OCI-LY1 (cell line): ENCODE results near the gene POLR2A.

Source experiments
- H2AFZ ChIP-seq: fragments of 200-600 bp; sonication (generic), shearing (Covaris generic); 2 replicates; pipeline ENCODE4 v1.6.0; 2014; ENCODE audit warnings: antibody characterized with exemption, mild to moderate bottlenecking, low read length
- H3F3A ChIP-seq: fragments of 200-600 bp; sonication (generic), shearing (Covaris generic); 2 replicates; pipeline ENCODE4 v1.6.0; 2014; ENCODE audit warnings: mild to moderate bottlenecking, antibody characterized with exemption, low read length, moderate library complexity; ENCODE audit not compliant: insufficient read depth
- H3K27ac ChIP-seq: fragments of 200-600 bp; sonication (generic); 2 replicates; pipeline ENCODE4 v1.5.1; 2014; ENCODE audit warnings: low read length, mixed run types, mild to moderate bottlenecking, low read depth; ENCODE audit not compliant: poor library complexity, severe bottlenecking
- H3K27me3 ChIP-seq: fragments of 200-600 bp; sonication (generic); 2 replicates; pipeline ENCODE4 v1.6.0; 2014; ENCODE audit warnings: antibody characterized with exemption, mild to moderate bottlenecking, low read length, moderate library complexity; ENCODE audit not compliant: insufficient read depth
- H3K36me3 ChIP-seq: fragments of 200-600 bp; sonication (generic); 2 replicates; pipeline ENCODE4 v1.6.1; 2014; ENCODE audit warnings: mild to moderate bottlenecking, antibody characterized with exemption, low read length, moderate library complexity, mixed read lengths; ENCODE audit not compliant: insufficient read depth
- H3K4me1 ChIP-seq: fragments of 200-600 bp; sonication (generic); 2 replicates; pipeline ENCODE4 v1.5.1; 2014; ENCODE audit warnings: mild to moderate bottlenecking, low read length, moderate library complexity; ENCODE audit not compliant: insufficient read depth, severe bottlenecking
- H3K4me2 ChIP-seq: fragments of 200-600 bp; sonication (generic), shearing (Covaris generic); 2 replicates; pipeline ENCODE4 v1.6.1; 2014; ENCODE audit warnings: low read length
- H3K4me3 ChIP-seq: fragments of 200-600 bp; sonication (generic); 2 replicates; pipeline ENCODE4 v1.5.1; 2014; ENCODE audit warnings: low read length, low read depth, mild to moderate bottlenecking, mixed read lengths; ENCODE audit not compliant: poor library complexity, severe bottlenecking
- H3K79me2 ChIP-seq: fragments of 200-600 bp; shearing (Covaris generic); 2 replicates; pipeline ENCODE4 v1.6.1; 2016; ENCODE audit warnings: mixed run types, low read length, mixed read lengths; ENCODE audit not compliant: insufficient read depth
- H3K9ac ChIP-seq: fragments of 200-600 bp; sonication (generic), shearing (Covaris generic); 2 replicates; pipeline ENCODE4 v1.6.1; 2014; ENCODE audit warnings: mild to moderate bottlenecking, low read length, mixed read lengths
- H3K9me2 ChIP-seq: fragments of 200-600 bp; sonication (generic), shearing (Covaris generic); 2 replicates; pipeline ENCODE4 v1.6.1; 2014; ENCODE audit warnings: low read depth, mild to moderate bottlenecking, low read length, mixed read lengths
- H3K9me3 ChIP-seq: fragments of 200-600 bp; shearing (Covaris generic); 2 replicates; pipeline ENCODE4 v1.6.1; 2014; ENCODE audit warnings: low read length, mixed read lengths
- H4K20me1 ChIP-seq: fragments of 200-600 bp; sonication (generic), shearing (Covaris generic); 2 replicates; pipeline ENCODE4 v1.6.0; 2016; ENCODE audit warnings: mild to moderate bottlenecking, low read length; ENCODE audit not compliant: insufficient read depth
- CTCF ChIP-seq: fragments of 200-600 bp; sonication (generic), shearing (Covaris generic); IDR thresholded peaks from 2 replicates; pipeline ENCODE4 v1.5.1; 2017; ENCODE audit warnings: mild to moderate bottlenecking, antibody characterized with exemption, low read length, moderate library complexity, mixed read lengths
- EZH2 ChIP-seq: fragments of 200-600 bp; sonication (generic), shearing (Covaris generic); IDR thresholded peaks from 2 replicates; pipeline ENCODE4 v1.8.0; 2017; ENCODE audit warnings: borderline replicate concordance, mixed run types, mild to moderate bottlenecking, antibody characterized with exemption, low read length, moderate library complexity, mixed read lengths

POLR2A gene

GRCh38 chr17:7463372-7463846 is 20.8 kb upstream of the POLR2A start:
- Histone ChIP-seq H3K9ac (no peak overlapping the region), H3K4me2 (no peak overlapping the region), H3K4me3 (no peak overlapping the region), H3K4me1 (peaks cover 20% of the 10 kb centered on the region), H3K9me2 (no peaks in the 10 kb centered on the region), H3K79me2 (no peaks in the 10 kb centered on the region), H3F3A (no peaks in the 10 kb centered on the region), H3K27ac (no peak overlapping the region), H4K20me1 (no peaks in the 10 kb centered on the region), H3K36me3 (peaks cover 37% of the 10 kb centered on the region), H3K27me3 (no peaks in the 10 kb centered on the region), H3K9me3 (no peaks in the 10 kb centered on the region), H2AFZ (no peak overlapping the region)
- TF ChIP-seq CTCF (no peak), EZH2 (no peak)

- Histone ChIP-seq H3K4me3 (no peak overlapping the region), H4K20me1 (no peaks in the 10 kb centered on the region), H3F3A (no peaks in the 10 kb centered on the region), H3K36me3 (peaks cover 37% of the 10 kb centered on the region), H3K4me2 (no peak overlapping the region), H3K9me2 (no peaks in the 10 kb centered on the region), H3K79me2 (no peaks in the 10 kb centered on the region), H3K27ac (no peak overlapping the region), H3K4me1 (peaks cover 20% of the 10 kb centered on the region), H3K9me3 (no peaks in the 10 kb centered on the region), H3K9ac (no peak overlapping the region), H3K27me3 (no peaks in the 10 kb centered on the region), H2AFZ (no peak overlapping the region)
- no peak for TF ChIP-seq EZH2
- TF ChIP-seq CTCF: no peak
These were observed 20.1 kb upstream of the POLR2A start for GRCh38 chr17:7464081-7464480.

- Histone ChIP-seq H2AFZ (no peak overlapping the region), H3K4me3 (no peak overlapping the region), H3K9ac (no peak overlapping the region), H3K9me3 (no peaks in the 10 kb centered on the region), H3K36me3 (peaks cover 35% of the 10 kb centered on the region), H3K4me2 (no peak overlapping the region), H3K27ac (no peak overlapping the region), H3K27me3 (no peaks in the 10 kb centered on the region), H3F3A (no peaks in the 10 kb centered on the region), H3K4me1 (peaks cover 20% of the 10 kb centered on the region), H4K20me1 (no peaks in the 10 kb centered on the region), H3K9me2 (no peaks in the 10 kb centered on the region), H3K79me2 (no peaks in the 10 kb centered on the region)
- no peak for TF ChIP-seq CTCF
- TF ChIP-seq EZH2: no peak
These were observed 18.4 kb upstream of the POLR2A start for GRCh38 chr17:7465597-7466275.
